ENCODE measurements around the gene VWC2L.

The VWC2L gene

DNA sequence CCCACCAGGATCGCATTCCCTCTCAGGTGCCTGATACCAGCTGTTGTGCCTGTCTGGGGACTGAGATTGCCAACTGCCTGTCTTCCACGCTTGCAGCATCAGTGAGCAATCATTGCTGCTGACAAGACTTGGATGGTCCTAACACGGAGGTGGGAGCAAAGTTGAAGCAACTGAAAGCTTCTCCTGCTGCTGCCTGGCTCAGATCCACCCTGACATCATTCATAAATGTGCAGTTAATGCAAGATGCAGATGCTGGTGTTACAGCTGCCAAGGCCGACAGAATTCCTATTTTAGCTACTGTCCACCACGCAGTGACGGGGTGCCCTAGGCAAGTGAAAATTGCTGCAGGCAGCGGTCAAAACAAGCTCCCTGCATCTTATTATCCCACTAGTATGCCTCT, 131.4 kb downstream of the VWC2L start:
- no peak for DNase-seq (ENCODE audit: low read depth)

DNA sequence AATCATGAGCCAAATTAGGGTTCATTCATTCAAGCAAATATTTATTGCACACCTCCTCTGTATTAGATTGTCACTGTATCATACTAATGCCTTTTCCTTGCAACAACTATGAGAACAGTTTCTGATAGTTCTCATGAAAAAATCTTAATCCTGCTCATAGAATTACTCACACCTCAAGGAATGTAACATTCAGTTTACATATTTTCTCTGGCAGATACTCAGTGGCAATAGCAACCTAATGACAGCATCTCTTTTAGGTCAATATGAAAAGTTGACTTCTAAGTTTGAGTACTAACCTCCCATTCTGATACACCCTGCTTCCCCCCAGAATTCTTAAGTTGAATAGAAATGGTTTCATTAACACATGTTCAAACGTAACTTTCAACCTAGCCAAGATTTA, 132.0 kb downstream of the VWC2L start:
- no peak for DNase-seq (ENCODE audit: low read depth)

DNA sequence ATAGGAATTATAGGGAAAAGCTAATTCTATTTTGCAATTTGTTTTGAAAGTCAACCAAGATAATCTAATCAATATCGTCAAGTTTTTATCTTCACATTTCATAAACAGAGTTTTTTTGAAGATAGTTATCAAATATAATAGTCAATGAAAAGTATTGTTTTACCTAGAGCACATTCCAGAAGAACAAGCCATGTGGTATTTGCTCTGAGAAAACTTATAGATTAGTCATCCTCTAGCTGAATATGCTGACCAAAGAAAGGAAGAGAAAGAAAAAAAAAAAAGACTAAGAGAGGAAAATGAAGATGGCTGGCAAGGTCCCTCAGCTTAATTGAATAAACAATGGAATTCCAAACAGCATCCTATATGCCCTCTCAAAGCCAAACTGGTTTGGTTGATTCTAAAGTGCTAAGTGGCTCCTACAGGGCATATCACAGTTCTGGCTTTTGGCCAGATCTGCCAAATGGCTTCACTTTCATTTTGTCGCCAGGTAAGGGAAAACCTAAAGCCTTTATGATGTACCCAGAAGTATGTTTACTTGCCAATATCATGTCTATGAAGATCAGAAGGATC, 132.6 kb downstream of the VWC2L start:
- no peak for DNase-seq (ENCODE audit: low read depth)

DNA sequence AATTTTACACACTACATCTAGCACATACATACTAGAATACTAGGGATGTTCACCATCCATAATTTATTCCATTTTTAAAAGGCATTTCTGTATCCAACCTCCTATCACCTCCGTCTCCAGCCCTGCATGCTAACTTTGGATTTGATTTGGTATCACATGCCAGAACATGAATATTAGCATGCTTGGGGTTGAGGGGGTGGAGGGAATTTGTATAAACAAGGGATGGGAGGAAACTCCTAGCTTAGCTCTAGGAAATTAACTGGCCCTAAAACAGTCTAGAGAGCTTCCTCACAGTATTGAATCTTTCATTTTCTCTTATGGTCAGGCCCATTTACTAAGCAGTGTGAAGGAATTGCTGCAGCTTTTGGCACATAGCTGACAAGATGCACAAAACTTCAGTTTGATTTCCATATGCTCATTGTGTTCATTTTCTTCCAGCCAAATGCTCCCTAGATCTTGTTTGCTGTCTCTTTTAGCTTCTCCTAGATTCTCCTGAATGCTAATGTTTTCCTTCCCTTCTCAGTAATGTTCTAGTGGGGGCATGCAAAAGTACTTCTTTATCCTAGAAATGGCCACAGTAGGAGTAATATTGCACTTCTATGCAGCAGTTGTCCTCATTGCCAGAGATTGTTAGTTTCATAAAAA, 135.2 kb downstream of the VWC2L start:
- DNase-seq (ENCODE audit: low read depth), result no peak

DNA sequence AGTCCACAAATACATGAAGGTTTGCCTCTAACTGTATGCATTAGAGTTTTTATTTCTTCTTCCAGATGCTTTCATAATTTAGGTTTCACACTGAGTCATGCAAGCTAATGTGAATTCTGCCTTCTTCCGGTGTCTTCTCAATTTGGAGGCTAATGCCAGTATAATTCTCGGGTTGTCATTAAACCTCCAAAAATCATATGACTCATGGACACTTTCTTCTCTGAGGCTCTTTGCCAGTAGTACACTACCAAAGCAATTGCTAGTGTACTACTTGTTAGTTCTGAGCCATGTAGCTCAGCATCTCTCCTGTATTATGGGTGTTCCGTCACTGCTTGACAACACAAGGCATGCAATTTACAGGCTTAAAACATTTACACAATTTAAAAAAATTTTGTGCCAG, 137.1 kb downstream of the VWC2L start:
- DNase-seq (ENCODE audit: low read depth), result no peak

DNA sequence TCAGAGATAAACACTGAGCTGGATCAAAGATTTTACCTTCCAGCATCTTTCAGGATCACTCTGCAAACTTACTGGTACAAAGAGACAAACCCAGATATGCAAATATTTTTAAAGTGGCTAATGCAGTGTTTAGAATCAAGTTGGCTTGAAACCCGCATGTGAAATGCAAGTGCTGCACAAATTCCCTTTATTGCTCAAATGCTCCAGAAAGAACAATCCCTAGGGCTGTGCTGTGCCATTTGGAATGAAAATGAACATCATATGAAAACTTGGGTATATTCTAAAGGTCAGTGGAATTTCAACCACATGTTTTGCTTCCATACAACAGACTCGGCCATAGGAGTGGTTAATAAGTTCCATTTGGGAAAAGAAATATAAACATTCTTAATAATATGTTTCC, 139.1 kb downstream of the VWC2L start:
- DNase-seq (ENCODE audit: low read depth), result no peak

DNA sequence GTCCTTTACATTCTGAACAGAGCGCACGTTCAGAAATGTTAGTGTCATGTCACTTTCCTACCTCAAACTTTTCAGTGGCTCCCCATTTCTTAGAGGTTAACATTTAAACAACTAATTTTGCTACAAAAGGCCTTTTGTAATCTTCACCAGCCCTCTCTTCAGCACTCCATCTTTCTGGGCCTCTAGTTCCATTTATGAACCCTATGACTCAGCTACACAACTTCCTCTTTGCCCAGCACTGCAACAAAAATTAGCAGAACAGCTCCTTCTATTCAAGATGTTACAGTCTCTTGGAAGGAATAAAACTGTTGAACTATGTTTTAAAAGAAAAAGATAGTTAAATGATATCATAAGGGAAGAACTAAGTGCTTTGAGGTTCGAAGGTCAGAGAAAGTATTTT, 139.9 kb downstream of the VWC2L start:
- DNase-seq (ENCODE audit: low read depth), result no peak

DNA sequence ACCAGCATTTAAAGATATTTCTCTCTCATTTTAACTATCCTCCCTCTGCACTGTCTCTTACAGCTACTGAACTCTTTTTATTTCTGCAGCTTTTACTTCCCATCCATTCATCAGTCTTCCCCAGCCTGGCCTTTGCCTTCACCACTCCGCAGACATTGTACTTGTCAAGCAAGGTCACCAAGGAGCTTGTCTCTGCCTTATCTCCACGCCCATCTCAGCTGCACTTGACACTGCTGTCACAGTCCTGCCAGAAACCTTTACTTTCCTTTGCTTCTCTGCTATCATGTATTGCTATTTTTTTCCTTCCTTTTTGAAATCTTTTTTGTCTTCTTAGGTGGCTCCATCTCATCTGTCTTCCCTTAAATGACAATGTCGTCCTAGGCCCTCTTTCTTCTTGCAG, 147.0 kb downstream of the VWC2L start:
- DNase-seq (ENCODE audit: low read depth), result no peak

DNA sequence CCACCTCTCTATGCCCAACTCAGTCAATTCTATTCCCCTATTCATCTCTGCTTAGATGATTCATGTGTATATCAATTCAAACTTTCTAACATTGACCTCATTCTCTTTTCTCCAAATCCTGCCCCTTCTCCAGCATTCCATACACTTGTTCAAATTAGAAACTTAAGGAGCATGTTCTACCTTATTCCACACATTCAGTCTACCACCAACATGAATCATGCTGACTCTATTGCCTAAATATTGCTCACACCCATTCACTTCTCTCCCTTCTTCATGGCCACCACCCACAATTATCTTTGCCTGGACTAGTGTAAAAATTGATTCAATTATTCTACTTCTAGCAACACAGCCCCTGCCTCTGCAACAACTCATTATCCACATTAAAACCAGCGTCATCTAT, 147.5 kb downstream of the VWC2L start:
- no peak for DNase-seq (ENCODE audit: low read depth)

DNA sequence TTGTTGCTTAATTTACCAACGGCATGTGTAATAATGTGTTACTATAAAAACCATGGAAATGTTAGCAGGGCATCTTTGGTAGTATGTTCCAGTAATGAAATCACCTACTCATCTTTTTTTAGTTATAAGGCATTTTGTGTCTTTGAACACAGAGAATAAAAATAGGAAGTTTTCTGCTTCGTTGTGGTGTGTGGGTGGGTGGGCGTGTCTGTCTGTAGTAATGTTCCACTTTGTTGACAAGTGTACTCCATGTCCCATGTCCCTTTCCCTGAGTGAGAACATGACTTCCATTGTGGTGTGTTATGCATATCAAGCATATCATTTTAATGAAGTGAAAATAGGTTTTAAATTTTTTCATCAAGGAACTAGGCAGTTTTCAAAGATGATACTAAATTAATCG, 149.3 kb downstream of the VWC2L start:
- DNase-seq (ENCODE audit: low read depth), result no peak

DNA sequence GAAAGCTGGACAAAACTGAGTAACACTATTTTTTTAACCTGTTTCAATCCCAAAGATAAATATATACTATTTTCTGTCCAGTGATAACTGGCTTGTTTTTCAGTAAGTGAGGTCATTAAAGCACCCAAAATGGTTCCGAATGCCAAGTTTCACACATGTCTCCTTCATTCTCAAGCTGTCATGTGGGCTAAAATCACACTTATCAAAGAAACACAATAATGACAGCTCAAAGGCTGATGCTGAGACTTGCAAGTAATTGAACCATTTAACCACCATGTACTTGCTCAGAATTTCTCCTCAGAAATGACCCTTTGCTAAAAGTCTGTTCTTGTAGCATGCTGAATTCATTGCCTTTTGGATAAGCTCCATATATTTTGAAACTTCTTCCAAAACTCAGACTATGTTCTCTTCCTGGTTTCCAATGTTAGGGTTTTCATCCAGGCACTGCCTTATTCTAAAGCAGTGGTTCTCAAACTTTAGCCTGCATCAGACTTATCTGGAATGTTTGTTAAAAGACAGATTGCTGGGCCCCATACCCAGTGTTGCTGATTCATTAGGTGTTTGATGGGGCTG, 149.8 kb downstream of the VWC2L start:
- DNase-seq (ENCODE audit: low read depth), result no peak

DNA sequence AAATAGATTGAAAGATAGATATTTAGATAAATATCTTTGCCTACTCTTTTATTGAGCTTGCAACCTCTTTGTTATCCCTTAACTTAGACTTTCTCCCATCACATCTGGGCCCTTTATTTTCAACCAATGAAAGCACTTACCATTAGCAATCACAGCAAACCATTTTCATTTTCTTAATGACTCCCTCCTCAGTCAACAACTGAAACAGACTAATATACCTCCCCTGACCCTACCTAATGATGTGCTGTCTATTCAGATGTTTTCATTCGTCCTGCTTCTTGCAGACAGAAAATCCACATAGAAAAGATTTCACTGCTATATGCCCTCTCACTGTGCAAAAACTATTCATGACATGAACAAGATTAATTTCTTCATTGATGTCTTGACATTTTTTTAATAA, 154.4 kb downstream of the VWC2L start:
- no peak for DNase-seq (ENCODE audit: low read depth)

DNA sequence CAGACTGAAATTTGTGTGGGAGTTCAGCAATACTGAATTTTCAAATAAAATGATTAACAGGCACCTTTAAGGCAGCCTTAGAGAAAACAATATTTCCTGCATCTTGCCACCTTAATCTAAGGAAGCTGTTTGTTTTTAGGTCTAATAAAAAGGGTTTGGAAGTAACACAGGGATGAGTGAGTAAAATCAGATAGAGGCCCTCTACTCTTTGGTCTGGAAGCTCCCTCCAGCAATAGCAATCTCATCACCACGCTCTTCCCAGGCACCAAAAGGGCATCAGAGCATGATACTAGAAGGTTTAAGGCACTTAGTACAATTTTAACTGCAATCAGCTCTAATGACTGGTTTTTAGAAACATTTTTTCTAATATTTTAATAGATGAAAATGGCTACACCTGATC, 155.6 kb downstream of the VWC2L start:
- DNase-seq (ENCODE audit: low read depth), result no peak

DNA sequence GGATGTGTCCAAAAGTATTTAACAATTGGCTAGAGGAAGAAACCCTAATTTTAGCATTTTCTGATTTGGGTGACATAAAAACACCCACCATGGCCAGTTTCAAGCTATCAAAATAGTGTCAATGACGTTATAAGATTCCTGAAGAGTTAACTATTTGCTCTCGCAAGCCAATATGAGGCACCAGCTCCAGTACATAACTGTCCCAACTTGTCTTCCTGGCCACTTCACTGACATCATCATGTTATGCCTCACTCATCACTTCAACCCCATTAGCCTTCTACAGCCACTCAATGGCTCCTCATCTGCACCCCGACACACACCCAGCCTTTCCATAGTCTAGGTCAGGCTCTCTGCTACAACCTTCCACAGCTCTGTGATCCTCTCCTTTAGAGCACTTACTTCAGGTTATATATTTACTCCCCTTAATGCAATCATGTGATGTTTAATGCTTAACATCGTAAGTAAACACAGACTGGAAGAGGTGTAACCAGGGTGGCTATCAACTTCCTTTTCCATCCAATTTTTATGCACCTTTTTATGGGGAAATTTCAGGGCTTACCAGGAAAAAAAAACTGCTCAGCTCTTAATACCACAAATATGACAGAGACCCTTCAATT, 158.7 kb downstream of the VWC2L start:
- DNase-seq (ENCODE audit: low read depth), result no peak

DNA sequence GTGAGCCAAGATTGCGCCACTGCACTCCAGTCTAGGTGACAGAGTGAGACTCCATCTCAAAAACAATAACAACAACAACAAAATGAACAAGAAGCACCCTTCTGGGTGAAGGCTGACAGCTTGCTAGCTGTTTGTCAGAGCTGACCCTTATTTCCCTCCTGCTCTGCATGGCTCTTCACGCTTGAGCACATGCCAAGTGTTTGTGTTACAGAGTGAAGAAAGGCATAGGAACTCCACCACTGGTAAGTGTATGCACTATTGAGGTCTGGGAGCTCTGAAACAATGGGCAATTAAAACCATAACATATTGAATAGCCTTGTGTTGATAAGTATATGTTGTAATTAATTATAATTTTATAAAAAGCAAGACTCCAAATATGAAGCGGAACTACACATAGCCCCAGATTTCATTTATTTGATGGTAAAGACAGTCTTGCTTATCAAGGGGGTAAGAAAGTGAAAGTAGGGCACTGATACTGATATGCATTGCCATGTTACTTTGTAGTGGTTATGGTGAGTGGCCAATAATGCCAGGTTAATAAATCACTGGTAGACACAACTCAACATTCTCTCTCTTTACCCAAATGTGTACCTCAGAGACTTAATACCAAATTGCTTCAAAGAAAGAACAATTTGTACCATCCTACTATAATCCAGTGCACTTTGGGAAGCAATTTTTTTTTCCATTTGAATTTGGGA, 163.4 kb downstream of the VWC2L start:
- DNase-seq (ENCODE audit: low read depth), result no peak

DNA sequence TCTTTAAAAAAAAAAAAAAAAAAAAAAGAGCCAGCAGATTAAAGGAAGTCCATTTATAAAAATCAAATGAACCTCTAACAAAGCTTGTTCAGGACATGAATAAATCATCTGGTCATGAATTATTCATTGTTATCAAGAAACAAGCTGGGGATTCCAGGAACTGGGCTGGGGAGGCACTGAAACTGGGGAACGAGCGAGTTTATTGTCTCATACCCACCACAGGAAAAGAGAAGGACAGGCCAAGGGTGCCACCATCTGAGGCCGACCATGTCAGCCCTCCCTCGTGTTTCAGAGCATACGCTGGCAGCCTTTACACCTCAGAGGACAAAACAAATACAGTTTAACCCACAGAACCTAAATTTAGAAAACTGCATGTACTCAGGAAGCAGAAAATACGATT, 164.2 kb downstream of the VWC2L start:
- DNase-seq (ENCODE audit: low read depth), result no peak

DNA sequence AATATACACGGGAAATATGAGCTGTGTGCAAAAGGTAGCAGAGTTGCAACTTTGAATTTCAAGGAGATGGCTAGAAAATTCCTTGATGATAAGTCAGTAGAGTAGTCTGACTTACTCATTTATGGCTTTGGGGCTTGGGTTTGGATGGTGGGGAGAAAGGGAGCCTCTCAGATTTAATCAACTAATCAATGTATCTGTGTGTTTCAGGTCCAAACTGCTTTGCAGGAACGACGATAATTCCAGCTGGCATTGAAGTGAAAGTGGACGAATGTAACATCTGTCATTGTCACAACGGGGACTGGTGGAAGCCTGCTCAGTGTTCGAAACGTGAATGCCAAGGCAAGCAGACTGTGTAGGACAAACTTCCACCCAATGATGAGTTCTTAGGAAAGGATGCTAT, 164.6 kb downstream of the VWC2L start:
- no peak for DNase-seq (ENCODE audit: low read depth)

DNA sequence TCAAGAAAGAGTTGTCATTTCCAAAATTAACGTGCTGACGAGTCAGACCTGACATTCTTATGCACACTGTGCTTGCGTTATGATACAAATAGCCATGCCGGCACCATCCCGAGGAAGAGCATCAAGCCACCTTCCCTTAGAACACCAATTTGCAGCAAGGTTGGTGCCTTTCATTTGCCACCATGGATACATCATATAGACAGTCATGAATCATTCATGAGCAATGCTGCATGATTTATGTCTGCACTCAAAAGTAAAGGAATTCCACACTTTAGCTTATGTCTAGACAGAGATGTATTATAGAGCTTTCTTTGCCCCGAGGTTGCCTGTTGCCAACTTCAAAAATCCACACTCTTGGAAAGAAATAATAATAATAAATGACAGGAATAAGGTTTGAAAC, 166.9 kb downstream of the VWC2L start:
- no peak for DNase-seq (ENCODE audit: low read depth)

DNA sequence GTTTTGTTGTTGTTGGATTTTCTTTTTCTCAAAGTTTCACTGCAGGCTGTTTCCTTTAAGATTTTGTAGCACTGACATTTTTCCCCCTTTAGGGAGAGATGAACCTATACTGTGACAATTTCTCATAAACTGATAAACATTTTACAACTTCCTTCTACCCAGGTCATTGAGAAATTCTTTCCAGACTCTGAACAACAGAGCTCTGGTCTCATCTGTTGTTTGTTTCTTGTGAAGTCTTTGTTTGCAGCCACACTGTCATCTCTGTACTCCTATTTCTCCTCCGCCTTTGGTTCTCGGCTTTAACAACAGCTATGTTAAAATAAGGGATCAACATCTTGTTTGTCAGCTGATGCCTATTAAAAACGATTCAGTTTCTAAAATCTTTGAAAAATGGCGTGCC, 167.6 kb downstream of the VWC2L start:
- DNase-seq (ENCODE audit: low read depth), result no peak

DNA sequence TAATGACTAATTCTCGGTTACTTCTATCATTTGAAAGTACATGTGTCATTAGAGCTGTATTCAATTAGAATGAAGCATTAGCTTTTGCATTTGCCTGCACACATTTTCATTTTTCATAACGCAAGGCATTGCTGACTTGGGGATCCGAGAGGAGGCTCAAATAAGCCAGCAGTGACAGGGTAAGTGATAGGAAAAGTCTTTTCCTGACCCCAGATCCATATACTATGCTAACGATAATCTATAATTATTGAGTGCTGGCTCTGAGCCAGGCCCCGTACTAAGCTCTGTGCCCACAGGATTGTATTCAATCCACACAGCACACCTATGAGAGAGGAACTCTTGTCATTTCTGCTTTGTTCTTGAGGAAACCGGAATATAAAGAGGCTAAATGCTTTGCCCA, 168.2 kb downstream of the VWC2L start:
- no peak for DNase-seq (ENCODE audit: low read depth)

DNA sequence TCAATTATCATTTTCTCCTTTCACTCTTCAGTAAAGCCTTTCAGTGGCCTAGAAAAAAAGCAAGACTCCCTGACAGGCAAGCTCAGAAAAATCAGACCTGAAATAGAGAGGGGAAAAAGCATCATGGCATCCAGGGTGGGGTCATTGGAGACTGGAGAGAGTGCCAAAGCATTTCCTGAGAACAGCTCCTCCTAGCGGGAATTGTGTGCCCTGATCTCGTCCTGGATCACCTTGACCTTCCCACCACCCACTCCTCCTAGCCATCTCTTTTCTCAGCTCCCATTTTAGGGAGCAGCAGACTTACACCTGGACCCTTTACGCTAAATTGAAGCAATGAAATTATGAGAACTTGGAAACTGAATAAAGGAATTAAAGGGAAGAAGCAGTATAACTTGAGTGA, 176.6 kb downstream of the VWC2L start:
- DNase-seq (ENCODE audit: low read depth), result no peak

DNA sequence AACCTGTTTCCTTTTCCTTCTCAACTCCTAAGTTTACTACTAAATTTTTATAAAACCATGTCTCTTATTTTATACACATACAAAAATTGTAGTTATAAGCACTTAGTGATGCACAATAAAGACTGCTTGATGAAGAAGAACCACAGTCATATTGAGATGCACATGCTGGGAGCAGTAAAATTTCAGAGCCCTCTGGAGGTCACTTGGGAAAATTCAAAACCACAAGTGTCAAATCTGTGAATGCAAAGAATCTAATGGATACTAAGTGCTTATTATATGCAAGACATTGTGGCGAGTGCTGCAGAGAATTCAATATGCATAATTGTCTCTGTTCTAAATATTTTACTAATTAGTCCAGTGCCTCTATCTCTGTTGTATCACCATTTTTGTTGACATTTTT, 180.5 kb downstream of the VWC2L start:
- no peak for DNase-seq (ENCODE audit: low read depth)

DNA sequence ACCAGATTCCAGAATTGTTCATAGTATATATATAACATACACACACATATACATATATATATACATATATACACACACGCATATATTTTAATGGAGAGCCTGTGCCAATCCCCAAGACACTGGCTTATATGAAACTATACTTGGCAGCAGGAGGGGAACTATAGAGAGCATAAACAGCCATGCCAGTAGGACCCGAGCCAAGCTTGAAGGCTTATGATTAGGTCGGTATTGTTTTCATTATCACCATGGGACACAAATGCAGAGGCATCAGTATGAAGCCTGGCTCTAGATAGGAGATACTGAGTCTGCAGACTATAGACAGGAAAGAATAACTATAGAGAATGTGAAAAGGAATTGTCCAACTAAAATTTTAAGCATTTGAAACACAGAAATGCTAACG, 181.2 kb downstream of the VWC2L start:
- no peak for DNase-seq (ENCODE audit: low read depth)
